Colonic mucosa (tissue), 4 donors: ENCODE measurements around the gene NPBWR2. TPM values are rescaled to one million over a fixed set of nuclear protein-coding genes. Genes with fewer than 3 reads are reported as not detected.

ENCODE experiments used
- DNase-seq: peaks from one replicate; pipeline ENCODE4 v3.0.0-alpha.2; 2020
- H3K27ac ChIP-seq: fragments of 200-600 bp; one replicate; pipeline ENCODE4 v1.8.0; 2021
- H3K27me3 ChIP-seq: fragments of 200-600 bp; one replicate; pipeline ENCODE4 v1.8.0; 2021
- H3K36me3 ChIP-seq: fragments of 200-600 bp; one replicate; pipeline ENCODE4 v1.8.0; 2021
- H3K4me1 ChIP-seq: fragments of 200-600 bp; one replicate; pipeline ENCODE4 v1.8.0; 2021; ENCODE audit warnings: mild to moderate bottlenecking
- H3K4me3 ChIP-seq: fragments of 200-600 bp; one replicate; pipeline ENCODE4 v1.8.0; 2021
- H3K9ac ChIP-seq, 2 donors: one replicate each; pipeline ENCODE4 v1.7.0; 2013; ENCODE audit warnings: control low read depth in 2 of 2, low read depth in 2 of 2, low read length in 2 of 2
- H3K9me3 ChIP-seq: fragments of 200-600 bp; one replicate; pipeline ENCODE4 v1.8.0; 2021
- intact Hi-C: fragments of 100-400 bp; cut with DNase I; formaldehyde crosslinking; loops from one replicate; pipeline ENCODE4 v1.14.1; 2022
- total RNA-seq, 2 donors: library from RNA; stranded (reverse); fragmentation: NEBNext Ultra II Directional in 1 of 2; extraction: Animal tissue kit (Norgen Biotek cat#: 25700) in 1 of 2; gene quantifications; one replicate each; pipeline ENCODE4 v1.2.1, GENCODE V29; 2021
- TF ChIP-seq, protein P1 (sequence below): fragments of 200-600 bp; IDR thresholded peaks from one replicate; pipeline ENCODE4 v1.8.0; 2022; ENCODE audit warnings: antibody characterized with exemption, mild to moderate bottlenecking
- donor health status: healthy.
- donor health status: DM: no; HTN: no; CAD: no.
- donor health status: DM: no; HTN: no; CAD: no.

Gene NPBWR2, protein sequence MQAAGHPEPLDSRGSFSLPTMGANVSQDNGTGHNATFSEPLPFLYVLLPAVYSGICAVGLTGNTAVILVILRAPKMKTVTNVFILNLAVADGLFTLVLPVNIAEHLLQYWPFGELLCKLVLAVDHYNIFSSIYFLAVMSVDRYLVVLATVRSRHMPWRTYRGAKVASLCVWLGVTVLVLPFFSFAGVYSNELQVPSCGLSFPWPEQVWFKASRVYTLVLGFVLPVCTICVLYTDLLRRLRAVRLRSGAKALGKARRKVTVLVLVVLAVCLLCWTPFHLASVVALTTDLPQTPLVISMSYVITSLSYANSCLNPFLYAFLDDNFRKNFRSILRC
- not detected for total RNA-seq

DNA sequence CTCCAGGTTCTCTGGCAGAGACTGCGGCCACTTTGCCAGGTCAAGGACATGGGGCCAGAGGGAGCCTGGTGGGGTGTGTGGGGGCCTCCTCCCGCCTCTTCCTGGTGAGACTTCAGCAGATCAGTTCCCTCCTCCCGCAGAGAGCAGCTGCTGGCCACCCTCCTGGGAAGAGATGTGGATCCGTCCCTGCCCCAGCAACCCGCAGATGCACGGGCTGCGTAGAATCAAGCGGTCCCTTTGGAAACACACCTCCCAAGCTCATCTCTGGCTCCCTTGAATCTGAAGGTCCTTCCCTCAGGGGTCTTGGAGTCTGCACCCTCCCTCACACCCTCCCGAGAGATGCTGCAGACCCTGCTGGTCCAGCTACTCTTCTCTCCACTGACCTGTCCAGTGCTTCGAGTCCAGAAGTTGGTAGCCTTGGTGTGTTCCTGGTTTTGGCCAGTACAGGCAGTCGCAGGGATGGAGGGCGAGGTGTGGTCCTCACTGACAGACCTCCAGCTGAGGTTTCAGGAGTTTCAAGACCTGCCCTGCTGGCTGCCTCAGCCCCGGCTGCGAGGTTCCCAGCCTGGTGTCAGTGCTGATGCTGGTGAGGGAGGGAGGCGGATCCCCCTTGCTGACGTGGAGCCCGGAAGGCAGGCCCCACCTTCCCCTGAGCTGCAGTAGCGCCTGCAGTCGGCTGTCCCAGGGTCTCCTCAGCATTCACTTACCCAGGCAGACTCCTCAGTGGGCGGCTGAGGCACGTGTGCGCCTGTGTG, at the start of gene NPBWR2:
NPBWR2 (minus strand) TSS at position 585 of the 755 bp plus-strand sequence. CDS start 734 bp downstream, outside the sequence.
- intact Hi-C loops, result no loop called here
- TF ChIP-seq, protein P1, sequence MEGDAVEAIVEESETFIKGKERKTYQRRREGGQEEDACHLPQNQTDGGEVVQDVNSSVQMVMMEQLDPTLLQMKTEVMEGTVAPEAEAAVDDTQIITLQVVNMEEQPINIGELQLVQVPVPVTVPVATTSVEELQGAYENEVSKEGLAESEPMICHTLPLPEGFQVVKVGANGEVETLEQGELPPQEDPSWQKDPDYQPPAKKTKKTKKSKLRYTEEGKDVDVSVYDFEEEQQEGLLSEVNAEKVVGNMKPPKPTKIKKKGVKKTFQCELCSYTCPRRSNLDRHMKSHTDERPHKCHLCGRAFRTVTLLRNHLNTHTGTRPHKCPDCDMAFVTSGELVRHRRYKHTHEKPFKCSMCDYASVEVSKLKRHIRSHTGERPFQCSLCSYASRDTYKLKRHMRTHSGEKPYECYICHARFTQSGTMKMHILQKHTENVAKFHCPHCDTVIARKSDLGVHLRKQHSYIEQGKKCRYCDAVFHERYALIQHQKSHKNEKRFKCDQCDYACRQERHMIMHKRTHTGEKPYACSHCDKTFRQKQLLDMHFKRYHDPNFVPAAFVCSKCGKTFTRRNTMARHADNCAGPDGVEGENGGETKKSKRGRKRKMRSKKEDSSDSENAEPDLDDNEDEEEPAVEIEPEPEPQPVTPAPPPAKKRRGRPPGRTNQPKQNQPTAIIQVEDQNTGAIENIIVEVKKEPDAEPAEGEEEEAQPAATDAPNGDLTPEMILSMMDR, result no peak
- DNase-seq, result no peak
- no peak within 1 kb of the TSS for H3K27ac ChIP-seq
- H3K9me3 ChIP-seq, result no peaks in the 10 kb centered on the region
- no peak within 1 kb of the TSS for H3K4me3 ChIP-seq
- H3K36me3 ChIP-seq, result no peaks in the 10 kb centered on the region
- H3K9ac ChIP-seq, result no peak within 1 kb of the TSS
- H3K4me1 ChIP-seq, result no peaks in the 10 kb centered on the region
- H3K27me3 ChIP-seq, result peaks cover 12% of the 10 kb centered on the region

DNA sequence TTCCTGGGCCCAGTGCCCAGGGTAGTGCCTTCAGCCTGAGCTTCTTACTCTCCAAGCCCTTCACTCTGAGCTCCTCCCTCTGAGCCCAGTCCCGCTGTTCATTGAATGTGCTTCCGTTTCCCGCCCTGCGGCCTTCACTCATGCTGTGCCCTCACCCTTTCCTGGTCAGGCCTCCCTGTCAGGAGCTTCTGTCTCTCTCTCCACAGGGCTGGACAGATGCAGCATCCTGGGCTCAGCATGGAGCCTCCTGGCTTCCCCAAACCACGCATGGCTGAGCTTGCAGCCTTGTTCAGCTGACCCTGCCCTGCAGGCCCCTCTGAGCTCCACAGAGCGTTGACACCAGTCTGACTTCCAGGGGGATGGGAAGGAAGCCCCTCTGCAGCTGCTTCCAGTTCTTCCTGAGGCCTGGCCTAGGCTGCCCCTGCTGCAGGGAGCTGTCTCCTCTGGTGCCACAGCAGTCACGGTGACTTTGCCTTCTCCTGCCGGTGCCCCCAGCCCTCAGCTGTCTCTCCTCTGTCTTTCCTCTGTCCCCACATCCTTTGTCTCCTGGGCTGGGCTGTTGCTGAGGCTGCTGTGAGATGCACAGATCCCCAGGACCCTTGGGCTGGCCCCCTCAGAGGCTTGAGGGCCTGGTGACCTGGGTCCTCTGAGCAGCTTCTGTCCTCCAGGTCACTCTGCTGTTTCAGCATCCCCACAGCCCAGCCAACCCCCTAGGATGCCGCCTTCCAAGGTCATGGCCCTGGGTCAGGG, 48.9 kb upstream of the NPBWR2 start:
- H3K4me3 ChIP-seq, result no peak overlapping the region
- H3K36me3 ChIP-seq, result no peaks in the 10 kb centered on the region
- DNase-seq, result no peak
- no peaks in the 10 kb centered on the region for H3K9me3 ChIP-seq
- H3K4me1 ChIP-seq, result no peaks in the 10 kb centered on the region
- H3K27ac ChIP-seq, result no peak overlapping the region
- intact Hi-C loops, result no loop called here
- H3K27me3 ChIP-seq, result peaks cover 12% of the 10 kb centered on the region
- H3K9ac ChIP-seq, result no peak overlapping the region
- TF ChIP-seq, protein P1, result no peak

DNA sequence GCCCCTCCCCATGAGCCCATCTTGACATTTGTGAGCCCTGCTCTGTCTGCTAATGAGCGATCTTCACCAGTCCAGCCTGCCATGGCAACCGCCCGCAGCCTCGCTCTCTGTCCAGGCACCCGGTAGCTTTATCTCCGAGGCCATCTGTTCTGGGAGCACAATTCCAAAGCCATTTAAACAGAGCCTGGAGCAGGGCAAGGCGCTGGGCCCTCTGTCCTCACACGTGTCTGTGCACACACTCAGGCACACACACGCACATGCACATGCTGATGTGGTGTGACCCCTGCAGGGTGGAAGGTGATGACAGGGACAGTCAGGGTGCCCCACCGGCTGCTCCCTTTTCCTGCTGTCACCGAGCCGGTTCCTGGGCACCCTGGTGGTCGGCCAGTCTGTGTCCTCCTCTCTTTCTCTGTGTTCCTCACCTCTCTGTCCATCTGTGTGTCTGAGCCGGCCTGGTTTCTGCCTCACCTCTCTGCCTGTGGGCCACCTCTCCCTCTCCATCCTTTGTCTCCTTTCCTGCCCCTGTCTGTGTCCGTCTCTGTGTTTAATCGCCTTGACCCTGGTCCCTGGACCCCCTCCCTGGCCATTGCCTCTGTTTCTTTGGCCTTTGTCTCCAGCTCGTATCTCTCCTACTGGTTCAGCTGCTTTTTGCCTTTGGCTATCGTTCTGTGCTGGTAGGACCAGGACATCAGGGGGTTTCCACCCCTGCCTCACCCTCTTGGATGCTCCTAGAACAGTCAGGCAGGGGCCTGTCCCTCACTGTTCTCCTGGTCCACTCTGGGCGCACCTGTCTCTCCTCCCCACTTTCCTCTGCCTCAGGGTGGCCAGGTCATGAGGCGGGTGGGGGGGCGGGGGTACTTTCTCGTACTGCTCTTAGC, 48.1 kb upstream of the NPBWR2 start:
- H3K4me3 ChIP-seq, result no peak overlapping the region
- no peaks in the 10 kb centered on the region for H3K4me1 ChIP-seq
- no peaks in the 10 kb centered on the region for H3K9me3 ChIP-seq
- H3K9ac ChIP-seq, result no peak overlapping the region
- intact Hi-C loops, result no loop called here
- no peaks in the 10 kb centered on the region for H3K36me3 ChIP-seq
- no peak for DNase-seq
- TF ChIP-seq, protein P1, result no peak
- H3K27me3 ChIP-seq, result peaks cover 4% of the 10 kb centered on the region
- no peak overlapping the region for H3K27ac ChIP-seq

DNA sequence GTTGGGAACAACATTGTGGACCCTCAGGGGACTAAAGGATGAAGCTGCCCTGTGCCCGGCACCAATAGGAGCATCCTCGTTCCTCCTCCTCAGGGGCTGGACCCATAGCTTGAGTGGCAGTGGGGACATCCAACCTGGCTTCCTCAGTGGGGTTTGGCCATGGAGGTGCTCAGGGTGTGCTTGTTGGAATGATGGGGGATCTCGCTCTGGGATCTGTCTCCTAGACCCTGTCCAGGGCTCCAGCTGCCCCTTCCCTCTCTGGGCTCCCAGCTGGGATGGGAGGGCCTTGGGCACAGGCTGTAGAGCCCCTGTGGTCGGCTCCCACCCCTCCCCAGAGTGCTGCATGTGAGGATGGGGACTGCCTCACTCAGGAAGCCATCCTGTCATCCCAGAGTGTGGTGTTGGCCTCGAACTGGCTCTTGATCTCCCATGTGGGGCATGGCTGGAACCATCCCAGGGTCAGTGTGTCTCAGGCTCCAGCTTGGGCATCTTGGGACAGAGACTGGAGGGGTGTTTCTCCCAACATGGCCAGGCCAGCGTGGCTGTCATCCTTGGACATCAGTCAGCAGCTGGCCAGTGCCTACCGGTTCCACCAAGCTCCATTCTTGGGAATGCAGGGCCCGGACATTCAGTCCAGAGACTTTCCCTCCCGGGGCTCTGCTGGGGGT, 47.4 kb upstream of the NPBWR2 start:
- DNase-seq, result no peak
- Histone ChIP-seq H3K36me3 (no peaks in the 10 kb centered on the region), H3K27me3 (no peaks in the 10 kb centered on the region), H3K9ac (no peak overlapping the region), H3K27ac (no peak overlapping the region), H3K9me3 (no peaks in the 10 kb centered on the region), H3K4me3 (no peak overlapping the region), H3K4me1 (no peaks in the 10 kb centered on the region)
- TF ChIP-seq, protein P1, result no peak
- intact Hi-C loops, result no loop called here
